Vagina (tissue), 2 donors: ENCODE data around the gene HACD4.

ENCODE experiments used
- CTCF ChIP-seq, 3 experiments: fragments of 450-650 bp in 2 of 3; fragments of 200-600 bp in 1 of 3; sonication (generic) in 1 of 3; IDR thresholded peaks; one replicate each; pipeline ENCODE4 v1.5.1; 2017 to 2019; ENCODE audit warnings: antibody characterized with exemption in 3 of 3, mild to moderate bottlenecking in 2 of 3, moderate library complexity in 2 of 3
- POLR2A ChIP-seq, 2 donors: fragments of 450-650 bp; IDR thresholded peaks; one replicate each; pipeline ENCODE4 v1.6.1; 2017; ENCODE audit warnings: antibody characterized with exemption in 2 of 2, mild to moderate bottlenecking in 2 of 2, moderate library complexity in 2 of 2
- POLR2AphosphoS5 ChIP-seq, 2 donors: sonication (generic); formaldehyde crosslinking; IDR thresholded peaks; one replicate each; pipeline ENCODE4 v1.9.0; 2017; ENCODE audit warnings: antibody characterized with exemption in 2 of 2, mild to moderate bottlenecking in 2 of 2, low read depth in 1 of 2; ENCODE audit not compliant: insufficient read depth in 1 of 2

GRCh38 chr9:20984506-20984905 lies 46.9 kb downstream of the HACD4 start:
- TF ChIP-seq CTCF (IDR thresholded peaks at IDR 0.05), result no peak
- no peak for TF ChIP-seq POLR2A (IDR thresholded peaks at IDR 0.05)
- no peak for TF ChIP-seq POLR2AphosphoS5 (IDR thresholded peaks at IDR 0.05; ENCODE audit: insufficient read depth in 1 of 2, low read depth in 1 of 2)
